ENCODE results near the gene EBP. TPM values are rescaled to one million over a fixed set of nuclear protein-coding genes. Genes with fewer than 3 reads are reported as not detected.
"Not testable (repeated sequence)": the region's sequence is repeated elsewhere in the genome, so short reads cannot be mapped to it uniquely, and the experiment has no call there.

EBP gene
- total RNA-seq, 1 donor from 2014 or later = 79.8 TPM

DNA sequence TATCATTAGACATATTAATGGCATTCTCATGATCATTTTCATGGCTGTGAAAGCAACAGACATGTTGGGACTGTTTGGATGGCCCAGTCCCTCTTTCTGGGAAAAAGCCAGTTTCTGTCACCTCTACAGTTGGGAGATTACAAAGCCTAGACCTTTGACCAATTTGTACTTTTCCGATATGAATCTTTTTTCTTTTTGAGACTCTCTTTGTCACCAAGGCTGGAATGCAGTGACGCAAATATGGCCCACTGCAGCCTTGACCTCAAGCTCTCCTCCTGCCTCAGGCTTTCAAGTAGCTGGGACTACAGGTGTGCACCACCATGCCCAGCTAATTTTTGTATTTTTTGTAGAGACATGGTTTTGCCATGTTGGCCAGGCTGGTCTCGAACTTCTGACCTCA, 27.3 kb downstream of the EBP start:
- Mint-ChIP-seq H3K27ac (no peak overlapping the region), H3K36me3 (peaks cover 21% of the 10 kb centered on the region), H3K4me3 (no peak overlapping the region), H3K4me1 (ENCODE audit: unreplicated experiment) (no peaks in the 10 kb centered on the region), H3K9me3 (no peaks in the 10 kb centered on the region), H3K27me3 (no peaks in the 10 kb centered on the region)
- DNase-seq (ENCODE audit: extremely low spot score, unreplicated experiment) = no peak
- TF ChIP-seq CTCF (conservative IDR thresholded peaks at IDR 0.05) = no peak

DNA sequence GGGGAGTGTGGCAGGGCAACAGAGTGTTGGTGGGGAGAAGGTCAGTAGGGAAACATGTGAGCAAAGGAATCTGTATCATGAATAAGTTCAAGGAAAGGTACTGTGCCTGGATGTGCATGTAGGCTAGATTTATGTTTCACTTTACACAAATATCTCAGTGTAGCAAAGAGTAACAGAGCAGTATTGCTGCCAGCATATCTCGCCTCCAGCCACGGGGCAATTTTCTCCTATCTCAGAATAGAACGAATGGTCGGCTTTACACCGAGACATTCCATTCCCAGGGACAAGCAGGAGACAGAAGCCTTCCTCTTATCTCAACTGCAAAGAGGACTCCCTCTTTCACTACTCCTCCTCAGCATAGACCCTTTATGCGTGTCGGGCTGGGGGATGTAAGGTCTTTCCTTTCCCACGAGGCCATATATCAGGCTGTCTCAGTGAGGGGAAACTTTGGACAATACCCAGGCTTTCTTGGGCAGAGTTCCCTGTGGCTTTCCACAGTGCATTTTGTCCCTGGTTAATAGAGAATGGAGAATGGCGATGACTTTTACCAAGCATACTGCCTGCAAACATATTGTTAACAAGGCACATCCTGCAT, 34.2 kb downstream of the EBP start:
- not testable (repeated sequence) for DNase-seq (ENCODE audit: extremely low spot score, unreplicated experiment); H3K9me3 Mint-ChIP-seq; H3K4me3 Mint-ChIP-seq; H3K27ac Mint-ChIP-seq; H3K4me1 Mint-ChIP-seq (ENCODE audit: unreplicated experiment); H3K36me3 Mint-ChIP-seq; H3K27me3 Mint-ChIP-seq

DNA sequence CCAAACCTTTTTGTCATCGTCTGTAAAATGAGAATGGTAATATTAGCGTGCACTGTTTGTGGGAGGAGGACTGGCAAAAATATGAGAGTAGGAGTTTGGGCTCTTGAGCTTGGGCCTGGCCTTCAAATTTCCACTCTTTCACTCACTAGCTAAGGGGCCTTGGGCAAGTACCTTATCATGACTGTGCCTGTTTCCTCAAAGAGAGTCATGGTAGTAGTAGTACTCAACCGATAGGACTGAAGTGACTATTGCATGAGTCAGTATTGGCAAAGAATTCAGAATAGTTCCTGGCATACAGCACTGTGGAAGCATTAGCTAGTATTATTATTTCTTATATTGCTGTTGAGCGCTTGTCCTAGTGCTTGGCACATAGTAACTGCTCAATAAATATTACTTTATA, 36.7 kb downstream of the EBP start:
- no peaks in the 10 kb centered on the region for H3K27me3 Mint-ChIP-seq
- no peaks in the 10 kb centered on the region for H3K4me1 Mint-ChIP-seq (ENCODE audit: unreplicated experiment)
- no peaks in the 10 kb centered on the region for H3K9me3 Mint-ChIP-seq
- no peak overlapping the region for H3K4me3 Mint-ChIP-seq
- peaks cover 6% of the 10 kb centered on the region for H3K36me3 Mint-ChIP-seq
- no peak for TF ChIP-seq CTCF (conservative IDR thresholded peaks at IDR 0.05)
- H3K27ac Mint-ChIP-seq = no peak overlapping the region
- DNase-seq (ENCODE audit: extremely low spot score, unreplicated experiment) = no peak

- H3K27ac Mint-ChIP-seq = no peak overlapping the region
- no peak for DNase-seq (ENCODE audit: extremely low spot score, unreplicated experiment)
- H3K9me3 Mint-ChIP-seq = no peaks in the 10 kb centered on the region
- no peaks in the 10 kb centered on the region for H3K4me1 Mint-ChIP-seq (ENCODE audit: unreplicated experiment)
- peaks cover 3% of the 10 kb centered on the region for H3K36me3 Mint-ChIP-seq
- no peak overlapping the region for H3K4me3 Mint-ChIP-seq
- no peak for TF ChIP-seq CTCF (conservative IDR thresholded peaks at IDR 0.05)
- H3K27me3 Mint-ChIP-seq = no peaks in the 10 kb centered on the region
These were observed 38.0 kb downstream of the EBP start for GRCh38 chrX:48559636-48560035.

DNA sequence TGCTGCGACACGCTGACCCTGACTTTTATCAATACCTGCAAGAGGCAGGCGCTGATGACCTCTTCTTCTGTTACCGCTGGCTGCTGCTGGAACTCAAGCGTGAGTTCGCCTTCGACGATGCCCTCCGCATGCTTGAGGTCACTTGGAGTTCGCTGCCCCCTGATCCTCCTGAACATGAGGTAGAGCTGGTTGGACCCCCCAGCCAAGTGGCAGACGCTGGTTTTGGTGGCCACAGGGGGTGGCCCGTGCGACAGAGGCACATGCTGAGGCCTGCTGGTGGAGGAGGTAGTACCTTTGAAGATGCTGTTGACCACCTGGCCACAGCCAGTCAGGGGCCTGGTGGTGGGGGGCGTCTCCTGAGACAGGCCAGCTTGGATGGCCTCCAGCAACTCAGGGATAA, 38.4 kb downstream of the EBP start:
- no peak for DNase-seq (ENCODE audit: extremely low spot score, unreplicated experiment)
- H3K4me3 Mint-ChIP-seq = no peak overlapping the region
- no peaks in the 10 kb centered on the region for H3K4me1 Mint-ChIP-seq (ENCODE audit: unreplicated experiment)
- H3K9me3 Mint-ChIP-seq = no peaks in the 10 kb centered on the region
- no peaks in the 10 kb centered on the region for H3K27me3 Mint-ChIP-seq
- H3K27ac Mint-ChIP-seq = no peak overlapping the region
- no peaks in the 10 kb centered on the region for H3K36me3 Mint-ChIP-seq
- TF ChIP-seq CTCF (conservative IDR thresholded peaks at IDR 0.05) = no peak

- H3K27ac Mint-ChIP-seq = no peak overlapping the region
- no peaks in the 10 kb centered on the region for H3K9me3 Mint-ChIP-seq
- no peaks in the 10 kb centered on the region for H3K36me3 Mint-ChIP-seq
- no peaks in the 10 kb centered on the region for H3K27me3 Mint-ChIP-seq
- no peak for TF ChIP-seq CTCF (conservative IDR thresholded peaks at IDR 0.05)
- no peaks in the 10 kb centered on the region for H3K4me1 Mint-ChIP-seq (ENCODE audit: unreplicated experiment)
- H3K4me3 Mint-ChIP-seq = no peak overlapping the region
- no peak for DNase-seq (ENCODE audit: extremely low spot score, unreplicated experiment)
These were observed 39.1 kb downstream of the EBP start for GRCh38 chrX:48560681-48561080.
